GM19240 (cell line): ENCODE results near the gene TBCD.

ENCODE experiments used
- DNase-seq: peaks from one replicate; pipeline ENCODE4 v3.0.0; 2011; ENCODE audit warnings: low spot score; ENCODE audit not compliant: insufficient read length

TBCD gene

GRCh38 chr17:82808921-82809905 lies 57.3 kb downstream of the TBCD start:
- no peak for DNase-seq

DNA sequence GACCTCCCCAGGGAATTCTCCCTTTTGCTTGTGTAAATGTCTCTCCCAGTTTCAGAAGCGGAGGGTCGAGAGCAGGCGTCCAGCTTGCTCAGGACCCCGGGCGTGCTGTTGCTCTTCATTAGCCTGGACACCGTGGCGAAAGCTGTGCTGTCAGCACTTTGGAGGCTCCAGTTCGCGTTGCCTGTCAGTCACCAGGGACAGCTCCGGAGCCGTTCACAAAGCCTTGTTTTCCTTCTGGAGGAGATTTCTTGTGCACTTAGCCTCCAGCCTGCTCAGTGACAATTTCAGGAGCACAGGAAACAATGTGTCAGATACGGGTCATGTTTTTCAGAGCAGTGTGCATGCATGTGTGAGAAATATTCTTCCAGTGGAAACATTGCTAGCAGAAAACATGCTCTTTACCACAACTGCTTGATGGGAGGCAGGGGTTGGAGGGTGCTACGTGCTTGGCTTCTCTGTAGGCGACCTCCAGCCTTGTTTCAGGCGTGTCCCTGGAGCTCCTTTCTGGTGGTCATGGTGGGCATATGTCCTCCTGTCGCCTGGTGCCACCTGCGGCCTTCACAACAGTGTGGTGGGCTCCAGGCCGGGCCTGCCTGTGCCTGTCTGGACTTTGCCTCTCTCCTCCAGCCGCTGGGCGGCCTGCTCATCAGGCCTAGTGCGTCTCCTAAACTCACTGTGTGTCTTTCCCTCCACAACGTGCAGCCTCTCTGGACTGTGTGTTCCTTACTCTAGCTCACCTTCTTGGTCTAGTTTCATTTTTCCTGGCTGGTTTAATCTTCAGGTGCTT lies 59.0 kb downstream of the TBCD start:
- DNase-seq, result no peak

GRCh38 chr17:82812058-82812457 lies 60.2 kb downstream of the TBCD start:
- no peak for DNase-seq

DNA sequence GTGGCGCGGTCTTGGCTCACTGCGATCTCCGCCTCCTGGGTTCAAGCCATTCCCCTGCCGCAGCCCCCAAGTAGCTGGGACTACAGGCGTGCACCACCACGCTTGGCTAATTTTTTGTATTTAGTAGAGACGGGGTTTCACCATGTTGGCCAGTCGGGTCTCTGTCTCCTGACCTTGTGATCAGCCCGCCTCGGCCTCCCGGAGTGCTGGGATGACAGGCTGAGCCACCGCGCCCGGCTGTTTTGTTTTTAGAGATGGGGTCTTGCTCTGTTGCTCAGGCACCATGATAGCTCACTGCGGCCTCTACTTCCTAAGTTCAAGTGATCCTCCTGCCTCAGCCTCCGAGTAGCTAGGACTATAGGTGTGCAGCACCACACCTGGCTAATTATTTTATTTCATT lies 60.7 kb downstream of the TBCD start:
- no peak for DNase-seq

DNA sequence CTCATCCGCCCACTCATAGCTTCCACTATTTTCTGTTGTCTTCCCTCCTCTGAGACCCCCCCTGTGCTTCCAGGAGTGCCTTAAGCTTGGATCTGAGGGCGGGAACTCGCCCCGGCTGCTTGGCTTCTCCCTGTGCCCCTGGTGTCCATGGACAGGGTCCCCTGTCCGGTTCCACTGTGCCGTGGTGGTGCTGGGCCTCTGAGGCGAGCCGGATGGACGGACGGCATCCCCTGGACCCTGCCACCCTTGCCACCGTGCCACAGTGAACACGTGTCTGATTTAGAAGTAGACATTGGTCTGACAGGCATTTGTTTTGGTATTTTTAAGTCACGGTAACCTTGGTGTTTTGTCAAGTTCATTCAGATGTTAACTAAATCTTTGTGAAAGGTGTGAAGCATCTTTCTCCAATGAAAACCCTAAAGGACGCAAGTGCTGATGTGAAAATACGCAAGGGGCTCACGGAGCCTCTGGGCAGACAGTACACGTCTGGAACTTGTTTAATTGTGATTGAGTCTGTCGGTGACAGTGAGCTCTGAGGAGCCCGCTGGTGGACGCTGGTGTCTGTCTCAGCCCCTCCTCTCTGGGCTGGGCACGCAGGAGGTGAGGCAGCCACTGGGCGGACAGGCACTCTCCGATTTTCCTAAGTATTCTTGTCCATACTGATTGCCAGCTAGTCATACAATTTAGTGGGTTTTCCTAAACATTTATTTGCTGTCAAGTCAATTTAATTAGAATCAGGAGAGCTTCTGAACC lies 61.6 kb downstream of the TBCD start:
- DNase-seq, result no peak

- DNase-seq, result no peak
Measured at GRCh38 chr17:82814834-82815233, 63.0 kb downstream of the TBCD start.

GRCh38 chr17:82815354-82815753 lies 63.5 kb downstream of the TBCD start:
- no peak for DNase-seq

GRCh38 chr17:82815790-82816305 lies 64.0 kb downstream of the TBCD start:
- no peak for DNase-seq

- no peak for DNase-seq
Measured at GRCh38 chr17:82816358-82816757, 64.5 kb downstream of the TBCD start.

DNA sequence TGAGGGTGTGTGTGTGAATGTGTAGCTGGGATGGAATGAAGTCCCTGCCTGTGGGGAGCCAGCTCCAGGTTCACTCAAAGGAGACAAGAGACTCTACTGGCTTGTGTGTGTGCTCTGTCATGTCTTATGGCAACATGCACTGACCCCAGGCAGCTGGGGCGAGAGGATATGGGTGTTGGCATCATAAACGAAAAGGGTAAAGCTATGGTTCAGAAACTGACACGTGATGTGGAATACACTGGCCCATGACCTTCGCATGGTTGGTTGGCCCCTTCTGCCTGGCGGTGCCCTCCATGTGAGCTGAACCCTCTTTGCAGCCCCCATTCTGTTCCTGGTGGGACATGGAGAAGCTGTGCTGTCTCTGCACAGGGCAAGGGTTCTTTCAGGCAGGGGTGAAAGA lies 66.1 kb downstream of the TBCD start:
- no peak for DNase-seq

GRCh38 chr17:82820278-82821251 lies 68.7 kb downstream of the TBCD start:
- no peak for DNase-seq

DNA sequence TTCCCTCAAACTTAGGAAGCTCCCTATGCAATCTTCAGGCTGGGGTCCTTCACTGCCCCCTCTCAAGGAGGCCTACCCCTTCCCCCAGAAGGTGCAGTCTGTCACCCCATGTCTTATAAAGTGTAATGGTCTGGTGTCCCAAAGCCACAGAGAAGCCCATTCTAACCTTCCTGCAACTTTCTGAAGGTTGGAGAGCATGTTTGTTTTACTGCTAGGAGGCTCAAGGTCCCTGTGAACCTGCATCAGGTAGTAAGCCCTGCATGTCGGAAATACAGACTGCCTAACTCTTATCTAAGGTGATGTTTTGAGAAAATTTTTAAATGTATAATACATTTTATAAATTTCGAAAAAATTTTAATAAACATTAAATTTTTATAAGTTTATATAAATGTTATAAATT lies 69.7 kb downstream of the TBCD start:
- no peak for DNase-seq

GRCh38 chr17:82822281-82822680 lies 70.4 kb downstream of the TBCD start:
- no peak for DNase-seq

DNA sequence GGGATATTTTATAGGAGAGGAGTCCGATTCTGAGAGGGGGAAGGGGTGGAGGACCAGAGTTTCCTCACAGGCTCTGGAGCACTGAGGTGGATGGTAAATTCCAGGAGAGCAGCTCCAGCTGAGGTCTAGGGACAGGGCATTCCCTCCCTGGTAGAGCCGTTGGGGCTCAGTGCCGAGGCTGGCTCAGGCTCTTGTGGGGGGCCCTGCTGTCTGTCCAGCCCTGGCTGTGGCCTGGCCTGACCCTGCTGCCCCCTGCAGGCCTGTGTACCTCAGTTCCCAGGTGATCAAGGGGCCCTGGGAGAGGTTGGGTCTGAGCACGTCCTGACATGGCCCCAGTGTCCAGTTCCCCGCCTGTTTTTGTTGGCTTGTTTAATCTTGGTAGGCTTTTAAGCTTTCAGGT lies 71.1 kb downstream of the TBCD start:
- no peak for DNase-seq

- no peak for DNase-seq
Measured at GRCh38 chr17:82825540-82826124, 73.8 kb downstream of the TBCD start.

DNA sequence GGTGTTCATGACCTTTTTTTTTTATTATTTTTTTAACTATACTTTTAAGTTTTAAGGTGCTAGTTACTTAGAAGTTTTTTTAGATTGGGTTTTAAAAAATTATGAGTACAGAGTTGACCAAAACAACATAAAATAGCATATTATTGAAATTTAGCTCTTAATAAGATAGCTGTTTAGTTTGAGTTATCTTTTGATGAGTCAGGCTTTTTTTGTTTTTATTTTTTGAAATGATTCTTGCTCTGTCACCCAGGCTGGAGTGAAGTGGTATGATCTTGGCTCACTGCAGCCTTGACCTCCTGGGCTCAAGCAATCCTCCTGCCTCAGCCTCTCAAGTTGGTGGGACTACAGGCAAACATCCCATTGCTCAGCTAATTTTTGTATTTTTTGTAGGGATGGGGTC lies 74.3 kb downstream of the TBCD start:
- DNase-seq, result no peak

DNA sequence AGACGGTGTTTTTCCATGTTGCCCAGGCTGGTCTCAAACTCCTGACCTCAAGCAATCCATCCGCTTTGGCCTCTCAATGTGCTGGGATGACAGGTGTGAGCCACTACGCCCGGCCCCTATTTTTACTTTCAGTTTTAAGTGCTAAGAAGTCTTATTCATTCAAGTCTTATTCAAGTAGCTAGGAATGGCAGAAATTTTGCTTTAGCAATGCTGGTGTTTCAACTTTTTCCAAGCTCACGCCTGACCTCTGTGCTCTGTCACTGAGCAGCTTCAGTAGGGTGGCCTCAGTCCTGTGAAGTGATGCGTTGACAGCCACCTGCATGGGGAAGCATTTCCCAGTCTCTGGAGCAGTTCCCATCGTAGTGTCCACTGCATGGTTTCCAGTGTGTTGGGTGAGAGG lies 75.1 kb downstream of the TBCD start:
- DNase-seq, result no peak

GRCh38 chr17:82828875-82829487 lies 77.1 kb downstream of the TBCD start:
- no peak for DNase-seq

DNA sequence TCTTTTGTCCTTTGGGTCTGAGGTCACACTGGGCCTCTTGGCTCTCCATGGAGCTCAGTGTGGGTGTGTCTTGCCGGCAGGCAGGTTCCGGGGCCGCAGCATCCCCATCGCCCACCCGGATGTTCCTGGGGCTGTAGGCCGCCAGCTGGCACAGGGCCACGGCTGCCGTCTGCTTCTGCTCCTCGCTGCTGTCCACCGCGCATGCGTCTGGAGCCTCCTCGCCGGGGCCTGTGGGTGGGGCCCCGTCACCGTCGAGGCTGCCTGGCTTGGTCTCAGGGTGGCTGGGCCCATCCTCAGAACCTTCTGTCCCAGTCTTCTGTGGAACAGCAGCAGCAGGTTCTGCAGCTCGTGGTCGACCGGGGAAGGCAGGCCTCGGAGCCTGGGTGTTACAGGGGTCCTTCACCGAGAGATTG lies 78.4 kb downstream of the TBCD start:
- DNase-seq, result no peak
